A549 (cell line): Measurements from ENCODE around the gene SORCS2. TPM values are rescaled to one million over a fixed set of nuclear protein-coding genes. Genes with fewer than 3 reads are reported as not detected.

ENCODE experiments used
- ATAC-seq, 2 experiments: fragments of 200-7000 bp in 1 of 2; fragments of >200 bp in 1 of 2; cut with Nextera tagmentation in 1 of 2; cut with Tn5 transposase in 1 of 2; 3 replicates each; pipeline versions ENCODE4 v1.8.0 to v1.9.1; 2018 to 2020; ENCODE audit warnings: mild to moderate bottlenecking in 1 of 2, moderate library complexity in 1 of 2
- CTCF ChIA-PET: fragments of 300-600 bp; sonication (Branson Sonifier 250); formaldehyde crosslinking; extraction: SDS; loops from one replicate; lab custom pipeline; 2021; ENCODE audit warnings: antibody characterized with exemption, inconsistent platforms; lab: Yijun Ruan, JAX
- POLR2A ChIA-PET: fragments of 350-600 bp; formaldehyde crosslinking; extraction: SDS; loops from one replicate; lab custom pipeline; 2021; ENCODE audit warnings: antibody characterized with exemption, inconsistent platforms; lab: Yijun Ruan, JAX
- DNase-seq, 2 experiments: peaks; one replicate each; pipeline versions ENCODE4 v3.0.0 to v3.0.0-alpha.2; 2011 to 2016; ENCODE audit warnings: low read depth in 1 of 2, low spot score in 1 of 2
- FAIRE-seq: peaks from 2 replicates; lab custom pipeline; 2011; peaks lifted over from hg19 to GRCh38; lab: Jason Lieb, UNC
- H3K27ac ChIP-seq, 2 experiments: fragments of >200 bp; sonication (Bioruptor Twin); formaldehyde crosslinking; 3 replicates each; pipeline ENCODE4 v1.5.1; 2016 to 2017
- H3K4me1 ChIP-seq: fragments of >200 bp; sonication (Bioruptor Twin); formaldehyde crosslinking; 3 replicates; pipeline ENCODE4 v1.6.1; 2016
- H3K4me2 ChIP-seq: fragments of >200 bp; sonication (Bioruptor Twin); formaldehyde crosslinking; 3 replicates; pipeline ENCODE4 v1.6.1; 2016
- H3K4me3 ChIP-seq: fragments of >200 bp; sonication (Bioruptor Twin); formaldehyde crosslinking; 3 replicates; pipeline ENCODE4 v1.5.1; 2016
- H3K9me3 ChIP-seq: fragments of >200 bp; sonication (Bioruptor Twin); formaldehyde crosslinking; 3 replicates; pipeline ENCODE4 v1.6.1; 2016
- BCL3 ChIP-seq: fragments of >200 bp; sonication (Bioruptor Twin); formaldehyde crosslinking; IDR thresholded peaks from 3 replicates; pipeline ENCODE4 v1.6.1; 2016
- CBX2 ChIP-seq: fragments of 200-600 bp; sonication (generic); IDR thresholded peaks from 2 replicates; pipeline ENCODE4 v1.6.1; 2016; ENCODE audit warnings: low read depth, mild to moderate bottlenecking, borderline replicate concordance
- CBX8 ChIP-seq: fragments of 200-600 bp; sonication (generic); IDR thresholded peaks from 2 replicates; pipeline ENCODE4 v1.6.1; 2016
- CEBPB ChIP-seq, 2 experiments: fragments of >200 bp in 1 of 2; sonication (Bioruptor Twin) in 1 of 2; formaldehyde crosslinking in 1 of 2; IDR thresholded peaks; 2 replicates each; pipeline ENCODE4 v1.6.1; 2012 to 2016
- CHD2 ChIP-seq: fragments of 150-350 bp; IDR thresholded peaks from 2 replicates; pipeline ENCODE4 v1.6.1; 2014; ENCODE audit warnings: low read length; ENCODE audit not compliant: partially characterized antibody
- EHF ChIP-seq: fragments of 250-450 bp; sonication (Bioruptor Pico); IDR thresholded peaks from 2 replicates; pipeline ENCODE4 v1.5.0; 2020; ENCODE audit warnings: mild to moderate bottlenecking
- EHMT2 ChIP-seq: fragments of 200-600 bp; sonication (generic); IDR thresholded peaks from 2 replicates; pipeline ENCODE4 v1.6.1; 2016; ENCODE audit warnings: antibody characterized with exemption, low read depth, mild to moderate bottlenecking, moderate library complexity
- ELK1 ChIP-seq: fragments of 150-350 bp; IDR thresholded peaks from 2 replicates; pipeline ENCODE4 v1.6.1; 2014; ENCODE audit warnings: low read depth, mild to moderate bottlenecking, low read length
- EP300 ChIP-seq, 2 experiments: fragments of >200 bp; sonication (Bioruptor Twin); formaldehyde crosslinking; IDR thresholded peaks; 2 replicates in 1 of 2; 3 replicates in 1 of 2; pipeline ENCODE4 v1.6.1; 2016 to 2017
- FOSB ChIP-seq: fragments of 250-450 bp; sonication (Bioruptor Pico); IDR thresholded peaks from 2 replicates; pipeline ENCODE4 v1.5.0; 2020; ENCODE audit warnings: mild to moderate bottlenecking, moderate library complexity
- FOSL2 ChIP-seq, 2 experiments: fragments of 450-650 bp in 1 of 2; fragments of >200 bp in 1 of 2; sonication (Bioruptor Twin) in 1 of 2; formaldehyde crosslinking; IDR thresholded peaks; 2 replicates each; pipeline versions ENCODE4 v1.5.0 to v1.6.1; 2016 to 2020; ENCODE audit warnings: mild to moderate bottlenecking in 1 of 2, moderate library complexity in 1 of 2
- FOXS1 ChIP-seq: fragments of 250-450 bp; sonication (Bioruptor Pico); IDR thresholded peaks from 2 replicates; pipeline ENCODE4 v1.5.0; 2020; ENCODE audit warnings: mild to moderate bottlenecking, moderate library complexity
- HDAC2 ChIP-seq: fragments of 200-600 bp; sonication (generic); IDR thresholded peaks from 2 replicates; pipeline ENCODE4 v1.6.1; 2016
- HEYL ChIP-seq: fragments of 250-450 bp; sonication (Bioruptor Pico); IDR thresholded peaks from 2 replicates; pipeline ENCODE4 v1.8.0; 2021; ENCODE audit warnings: mild to moderate bottlenecking, moderate library complexity
- HMGXB4 ChIP-seq: fragments of 250-450 bp; sonication (Bioruptor Pico); IDR thresholded peaks from 2 replicates; pipeline ENCODE4 v1.5.0; 2021; ENCODE audit warnings: mild to moderate bottlenecking, moderate library complexity, borderline replicate concordance
- HOXB13 ChIP-seq: fragments of 250-450 bp; sonication (Bioruptor Pico); IDR thresholded peaks from 2 replicates; pipeline ENCODE4 v1.5.0; 2020; ENCODE audit warnings: low read depth, mild to moderate bottlenecking, moderate library complexity
- HOXB5 ChIP-seq: fragments of 250-450 bp; sonication (Bioruptor Pico); IDR thresholded peaks from 2 replicates; pipeline ENCODE4 v1.5.0; 2020; ENCODE audit warnings: mild to moderate bottlenecking, moderate library complexity
- JUNB ChIP-seq: fragments of >200 bp; sonication (Bioruptor Twin); formaldehyde crosslinking; IDR thresholded peaks from 2 replicates; pipeline ENCODE4 v1.6.1; 2016
- KDM1A ChIP-seq: fragments of 200-600 bp; sonication (generic); IDR thresholded peaks from 2 replicates; pipeline ENCODE4 v1.6.1; 2016; ENCODE audit warnings: low read depth, mild to moderate bottlenecking
- MAX ChIP-seq: IDR thresholded peaks from 2 replicates; pipeline ENCODE4 v1.6.1; 2012
- POLR2A ChIP-seq: IDR thresholded peaks from 2 replicates; pipeline ENCODE4 v1.6.1; 2012; ENCODE audit warnings: mild to moderate bottlenecking, low read length
- RAD21 ChIP-seq, 2 experiments: fragments of >200 bp in 1 of 2; sonication (Bioruptor Twin) in 1 of 2; formaldehyde crosslinking in 1 of 2; IDR thresholded peaks in 1 of 2; conservative IDR thresholded peaks in 1 of 2; 2 replicates in 1 of 2; 3 replicates in 1 of 2; pipeline ENCODE4 v1.6.1; 2012 to 2018; ENCODE audit warnings: inconsistent platforms in 1 of 2
- RARB ChIP-seq: fragments of 250-450 bp; sonication (Bioruptor Pico); IDR thresholded peaks from 2 replicates; pipeline ENCODE4 v1.8.0; 2021; ENCODE audit warnings: mild to moderate bottlenecking, moderate library complexity
- RFX5 ChIP-seq: fragments of 450-650 bp; IDR thresholded peaks from 2 replicates; pipeline ENCODE4 v1.7.1; 2014; ENCODE audit warnings: antibody characterized with exemption, mild to moderate bottlenecking, moderate library complexity
- RNF2 ChIP-seq: fragments of 200-600 bp; sonication (generic); IDR thresholded peaks from 2 replicates; pipeline ENCODE4 v1.6.1; 2016; ENCODE audit warnings: low read depth, mild to moderate bottlenecking, antibody characterized with exemption, moderate library complexity, borderline replicate concordance
- SREBF2 ChIP-seq: fragments of 450-650 bp; IDR thresholded peaks from 2 replicates; pipeline ENCODE4 v1.6.1; 2014; ENCODE audit warnings: mild to moderate bottlenecking, moderate library complexity
- TFCP2L1 ChIP-seq: fragments of 250-450 bp; sonication (Bioruptor Pico); IDR thresholded peaks from 2 replicates; pipeline ENCODE4 v1.5.0; 2021; ENCODE audit warnings: mild to moderate bottlenecking
- TP53 ChIP-seq: fragments of 250-450 bp; sonication (Bioruptor Pico); IDR thresholded peaks from 2 replicates; pipeline ENCODE4 v1.5.0; 2021; ENCODE audit warnings: mild to moderate bottlenecking, moderate library complexity
- ZFP36 ChIP-seq: fragments of 450-650 bp; IDR thresholded peaks from 2 replicates; pipeline ENCODE4 v1.6.1; 2014; ENCODE audit warnings: borderline replicate concordance; ENCODE audit not compliant: partially characterized antibody
- ZNF302 ChIP-seq: fragments of 250-450 bp; sonication (Bioruptor Pico); IDR thresholded peaks from 2 replicates; pipeline ENCODE4 v1.9.0; 2021; ENCODE audit warnings: inconsistent platforms, mild to moderate bottlenecking, moderate library complexity
- ZSCAN20 ChIP-seq: fragments of 250-450 bp; sonication (Bioruptor Pico); IDR thresholded peaks from 2 replicates; pipeline ENCODE4 v1.8.0; 2022; ENCODE audit warnings: mild to moderate bottlenecking, moderate library complexity
- WGBS: methylation state at CpG from one replicate; pipeline ENCODE4 v1.1.6; 2017; ENCODE audit errors: missing lambda C conversion rate; 5-methylcytosine and 5-hydroxymethylcytosine counted together
- polyA plus RNA-seq, 4 experiments: library from polyadenylated mRNA; depleted of rRNA in 3 of 4; stranded (reverse); fragments of >200 nt; fragmentation: RNase III in 1 of 4; extraction: RNeasy Plus Mini Kit Qiagen cat#74134 plus additional on column Dnase treatment in 1 of 4; gene quantifications; 2 replicates in 3 of 4; 3 replicates in 1 of 4; pipeline ENCODE4 v1.2.3, GENCODE V29; 2011 to 2017

SORCS2 gene
- polyA plus RNA-seq, 2 of the 4 experiments (the other 2 are of a cell fraction): 1.4 to 4.6 TPM

- TF ChIP-seq CHD2 (no peak), SREBF2 (no peak), BCL3 (no peak), CBX8 (no peak), RFX5 (no peak), JUNB (no peak)
Observed at GRCh38 chr4:7343950-7344349, 151.6 kb downstream of the SORCS2 start (continued).

- POLR2A ChIA-PET: no interaction called here
- DNase-seq: no peak
Observed at GRCh38 chr4:7344636-7345155, 152.4 kb downstream of the SORCS2 start.

GRCh38 chr4:7347981-7348380, 155.6 kb downstream of the SORCS2 start:
- WGBS: 20% methylated on average over 7 of the region's 7 CpGs
- H3K27ac ChIP-seq: peak overlapping the region; percentile 41 to 79; a peak in 5 of 6 replicates
- no peak for FAIRE-seq
- TF ChIP-seq ZNF302 (CRISPR knock-in tag): no peak
- TF ChIP-seq POLR2A: no peak
- peak; percentile 10; the same call in 1 of the 2 replicates for TF ChIP-seq JUNB
- TF ChIP-seq MAX: no peak
- no peak for TF ChIP-seq FOXS1
- no peak for TF ChIP-seq CBX2
- no peak for TF ChIP-seq RARB (CRISPR knock-in tag)
- no peak for TF ChIP-seq CEBPB (IDR thresholded peaks at IDR 0.05)
- no peak for TF ChIP-seq TFCP2L1 (CRISPR knock-in tag)
- no peak for TF ChIP-seq EHMT2
- TF ChIP-seq FOSL2 (IDR thresholded peaks at IDR 0.05): 0 out of 2 replicates have a peak, but pooled peaks have one; percentile 24
- TF ChIP-seq FOSL2 (CRISPR knock-in tag; IDR thresholded peaks at IDR 0.05): 0 out of 2 replicates have a peak, but pooled peaks have one; percentile 7
- TF ChIP-seq HMGXB4 (CRISPR knock-in tag): no peak
- no peak for TF ChIP-seq EHF (CRISPR knock-in tag)

More at GRCh38 chr4:7344636-7345155, 152.4 kb downstream of the SORCS2 start:
- FAIRE-seq (no peak), ATAC-seq (peak; percentile 20 to 48; a peak in 2 of 6 replicates)
- no peak overlapping the region for H3K4me2 ChIP-seq
- peaks cover 29% of the 10 kb centered on the region for H3K4me1 ChIP-seq
- no peak for TF ChIP-seq TP53
- TF ChIP-seq HOXB13 (CRISPR knock-in tag): no peak
- no peak for TF ChIP-seq RAD21 (conservative IDR thresholded peaks at IDR 0.05 in 1 of 2, IDR thresholded peaks at IDR 0.05 in 1 of 2)
- TF ChIP-seq HOXB5 (CRISPR knock-in tag): no peak
- no peak for TF ChIP-seq CHD2
- no peak for TF ChIP-seq ZSCAN20 (CRISPR knock-in tag)
- no peak for TF ChIP-seq POLR2A
- TF ChIP-seq ZNF302 (CRISPR knock-in tag): no peak
- TF ChIP-seq ELK1: no peak
- TF ChIP-seq KDM1A: no peak
- no peak for TF ChIP-seq RNF2
- TF ChIP-seq HEYL (CRISPR knock-in tag): no peak
- TF ChIP-seq EHMT2: no peak
- TF ChIP-seq HMGXB4 (CRISPR knock-in tag): no peak
- no peak for TF ChIP-seq FOSB
- no peak for TF ChIP-seq CEBPB (IDR thresholded peaks at IDR 0.05)
- TF ChIP-seq HDAC2: no peak
- TF ChIP-seq EP300 (IDR thresholded peaks at IDR 0.05): no peak
- no peak for TF ChIP-seq ZFP36
- H3K4me3 ChIP-seq: no peak overlapping the region
- peak overlapping the region; percentile 33 to 73; a peak in 4 of 6 replicates for H3K27ac ChIP-seq
- CTCF ChIA-PET: interaction anchor here (0.8 kb wide), 1 partner anchor 13 kb away, joined by 3 read pairs; no protein-coding TSS in a partner anchor
- no peaks in the 10 kb centered on the region; the same call in 2 of the 3 replicates for H3K9me3 ChIP-seq
- 53% methylated on average over 10 of the region's 10 CpGs for WGBS

More at GRCh38 chr4:7347981-7348380, 155.6 kb downstream of the SORCS2 start:
- H3K4me3 ChIP-seq: no peak overlapping the region
- H3K4me1 ChIP-seq: peaks cover 29% of the 10 kb centered on the region
- CTCF ChIA-PET: interaction anchor here (1.3 kb wide), 1 partner anchor 16 kb away, joined by 3 read pairs; no protein-coding TSS in a partner anchor
- H3K4me2 ChIP-seq: peak overlapping the region; percentile 59
- POLR2A ChIA-PET: no interaction called here
- DNase-seq: peak; percentile 38 to 51
- ATAC-seq: peak; percentile 58 to 74; a peak in 4 of 6 replicates
- H3K9me3 ChIP-seq: no peaks in the 10 kb centered on the region; the same call in 2 of the 3 replicates
